IPS-15b (cell line): Measurements from ENCODE around the gene CYTH1.

Experiments used
- H3K27me3 ChIP-seq: one replicate; pipeline ENCODE4 v1.6.1; 2013; ENCODE audit warnings: low read length; ENCODE audit not compliant: control insufficient read depth, insufficient read depth
- H3K36me3 ChIP-seq: one replicate; pipeline ENCODE4 v1.6.1; 2013; ENCODE audit warnings: low read length; ENCODE audit not compliant: control insufficient read depth, insufficient read depth
- H3K4me1 ChIP-seq: one replicate; pipeline ENCODE4 v1.6.1; 2013; ENCODE audit warnings: mild to moderate bottlenecking, low read length; ENCODE audit not compliant: control insufficient read depth, insufficient read depth
- H3K4me3 ChIP-seq: one replicate; pipeline ENCODE4 v1.5.1; 2013; ENCODE audit warnings: low read depth, low read length
- H3K9ac ChIP-seq: one replicate; pipeline ENCODE4 v1.6.1; 2013; ENCODE audit warnings: low read depth, mild to moderate bottlenecking, low read length
- H3K9me3 ChIP-seq: one replicate; pipeline ENCODE4 v1.6.1; 2013; ENCODE audit warnings: mild to moderate bottlenecking, low read length; ENCODE audit not compliant: control insufficient read depth, insufficient read depth

CYTH1 gene

DNA sequence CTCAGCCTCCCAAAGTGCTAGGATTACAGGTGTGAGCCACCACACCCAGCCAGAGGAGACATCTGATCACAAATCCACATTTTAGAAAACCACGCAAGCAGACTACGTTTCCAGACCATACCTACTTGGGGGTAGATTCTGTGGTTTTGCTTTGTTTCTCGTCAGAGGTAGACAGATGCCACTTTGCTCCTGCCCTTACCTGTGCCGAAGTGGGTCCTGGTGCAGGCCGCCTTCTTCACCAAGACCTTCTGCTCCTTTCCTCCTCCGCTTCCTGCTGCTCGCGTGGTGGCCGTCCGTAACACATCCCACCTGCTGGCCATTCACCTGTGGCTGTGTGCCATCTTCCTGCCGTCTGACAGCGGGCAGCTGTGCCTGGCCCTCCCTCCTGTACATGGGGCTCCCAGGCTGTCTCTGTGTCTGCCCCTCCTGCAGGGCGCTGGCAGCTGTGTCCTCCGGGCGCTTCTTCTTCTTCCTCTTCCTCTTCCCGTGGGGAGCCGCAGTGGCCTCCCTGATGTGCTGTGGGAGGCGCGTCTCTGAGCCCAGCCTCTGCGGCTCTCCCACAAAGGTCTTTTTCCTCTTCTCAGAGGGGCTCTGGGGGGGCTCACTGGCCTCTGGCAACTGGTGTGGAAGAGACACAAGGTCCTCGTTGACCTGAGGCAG is 21.2 kb upstream of the CYTH1 start:
- Histone ChIP-seq H3K27me3 (no peaks in the 10 kb centered on the region), H3K4me3 (no peak overlapping the region), H3K9ac (no peak overlapping the region), H3K9me3 (no peaks in the 10 kb centered on the region), H3K4me1 (no peaks in the 10 kb centered on the region), H3K36me3 (peaks cover 71% of the 10 kb centered on the region)

DNA sequence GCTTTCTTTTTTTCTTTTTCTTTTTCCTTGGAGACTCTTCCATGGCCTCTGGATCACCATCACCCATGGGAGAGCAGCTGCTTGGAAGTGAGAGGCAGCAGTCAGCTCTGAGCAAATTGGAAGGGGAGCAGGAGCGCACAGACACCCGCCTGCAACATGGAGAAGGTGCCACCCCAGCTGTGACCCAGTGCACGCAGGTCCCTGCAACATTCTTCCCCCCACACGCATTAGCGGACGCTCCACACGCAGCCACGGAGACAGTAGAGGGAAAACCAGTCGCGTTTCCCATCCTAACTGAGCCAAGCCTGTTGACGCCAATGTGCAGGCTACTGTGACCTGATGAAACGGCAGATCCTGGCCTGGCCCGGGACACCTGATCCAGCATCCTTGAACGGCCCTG is 20.4 kb upstream of the CYTH1 start:
- Histone ChIP-seq H3K4me1 (no peaks in the 10 kb centered on the region), H3K4me3 (no peak overlapping the region), H3K36me3 (peaks cover 71% of the 10 kb centered on the region), H3K9me3 (no peaks in the 10 kb centered on the region), H3K9ac (no peak overlapping the region), H3K27me3 (no peaks in the 10 kb centered on the region)

DNA sequence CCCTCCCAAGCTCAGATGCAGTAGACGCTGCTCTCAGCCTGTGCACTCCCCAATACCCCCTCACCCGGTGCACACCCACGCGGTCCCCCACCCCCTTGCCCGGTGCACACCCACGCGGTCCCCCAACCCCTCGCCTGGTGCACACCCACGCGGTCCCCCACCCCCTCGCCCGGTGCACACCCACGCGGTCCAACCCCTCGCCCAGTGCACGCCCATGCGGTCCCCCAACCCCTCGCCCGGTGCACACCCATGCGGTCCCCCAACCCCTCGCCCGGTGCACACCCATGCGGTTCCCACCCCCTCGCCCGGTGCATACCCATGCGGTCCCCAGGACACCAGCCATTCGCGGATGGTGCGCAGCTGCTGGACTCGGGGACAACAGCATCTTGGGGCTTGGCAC is 19.9 kb upstream of the CYTH1 start:
- Histone ChIP-seq H3K9me3 (no peaks in the 10 kb centered on the region), H3K36me3 (peaks cover 71% of the 10 kb centered on the region), H3K4me3 (no peak overlapping the region), H3K4me1 (no peaks in the 10 kb centered on the region), H3K27me3 (no peaks in the 10 kb centered on the region), H3K9ac (no peak overlapping the region)

DNA sequence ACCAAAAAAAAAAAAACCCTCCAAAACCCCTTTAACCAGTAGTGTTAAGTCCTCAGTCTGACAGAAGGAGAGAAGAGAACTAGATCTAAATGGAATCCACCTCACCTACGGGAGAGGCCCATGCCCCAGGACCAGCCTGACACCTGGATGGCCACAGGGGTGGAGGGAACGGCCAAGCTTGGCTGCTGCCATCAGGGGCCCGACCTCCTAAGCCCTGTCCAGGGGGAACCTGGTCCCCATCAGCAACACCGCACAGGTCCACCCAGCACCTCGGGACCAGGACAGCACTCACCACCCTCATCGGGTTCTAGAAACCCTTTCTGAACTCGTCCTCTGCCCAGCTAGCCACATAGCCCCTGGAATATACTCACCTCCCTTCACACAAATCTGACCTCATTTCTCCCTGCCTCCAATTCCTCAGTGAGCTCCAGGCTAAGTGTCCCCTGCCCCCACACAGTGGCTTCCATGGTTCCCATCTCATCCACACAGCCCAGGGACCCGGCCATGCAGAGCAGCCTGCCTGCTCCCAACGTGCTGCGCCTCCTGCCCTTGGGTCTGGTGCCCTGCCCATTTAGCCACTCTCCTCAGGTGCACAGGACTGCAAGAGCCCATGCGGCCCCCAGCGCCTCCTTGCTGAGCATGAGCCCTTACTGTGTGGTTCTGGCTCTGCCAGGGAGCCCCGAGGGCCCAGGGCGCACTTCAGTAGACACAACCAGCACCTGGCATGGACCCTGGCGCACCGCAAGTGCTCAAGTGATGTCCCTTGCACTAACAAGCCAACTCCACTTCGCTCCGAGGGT is 18.3 kb upstream of the CYTH1 start:
- Histone ChIP-seq H3K4me3 (no peak overlapping the region), H3K9me3 (no peaks in the 10 kb centered on the region), H3K36me3 (peaks cover 72% of the 10 kb centered on the region), H3K4me1 (no peaks in the 10 kb centered on the region), H3K27me3 (no peaks in the 10 kb centered on the region), H3K9ac (no peak overlapping the region)

DNA sequence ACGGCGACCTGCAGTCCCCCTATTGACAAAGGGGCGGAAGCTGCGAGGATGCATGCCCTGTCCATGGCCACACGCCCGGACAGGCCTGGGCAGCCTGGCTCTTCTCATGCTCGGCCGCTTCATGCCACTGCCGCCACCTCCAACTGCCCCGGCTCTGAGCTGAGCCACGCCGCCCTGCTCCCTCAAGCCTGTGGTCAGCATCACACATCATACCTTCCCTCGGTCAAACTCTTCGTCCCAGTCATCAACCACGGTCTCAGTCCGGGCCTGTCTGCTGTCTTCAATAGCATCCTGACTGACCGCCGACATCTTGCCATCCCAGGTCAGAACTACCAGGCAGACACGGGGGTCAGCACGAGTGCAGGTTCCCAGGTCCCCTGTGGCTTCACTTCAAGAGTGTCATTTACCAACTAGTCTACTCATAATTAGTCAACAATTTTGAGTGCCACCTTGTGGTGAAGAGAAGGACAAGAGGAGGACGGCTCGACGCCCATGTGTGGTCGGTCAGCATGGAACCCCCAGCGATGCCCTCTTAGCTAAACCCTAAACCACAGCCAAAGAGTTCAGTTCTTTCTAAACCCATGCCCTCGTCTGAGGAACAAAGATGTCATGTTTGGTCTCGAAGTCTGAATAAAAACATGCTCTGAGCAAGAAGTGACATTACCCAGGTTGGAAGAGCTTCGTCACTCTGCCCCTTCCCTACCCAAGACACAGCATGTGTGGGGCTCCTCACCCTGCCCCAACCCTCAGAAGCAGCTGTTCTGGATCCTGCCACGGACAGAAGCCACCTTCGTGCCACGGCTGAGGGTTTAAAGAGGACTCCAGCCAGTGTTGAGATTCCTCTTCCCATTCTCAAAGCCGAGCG is 16.9 kb upstream of the CYTH1 start:
- peaks cover 70% of the 10 kb centered on the region for H3K36me3 ChIP-seq
- no peak overlapping the region for H3K9ac ChIP-seq
- H3K4me3 ChIP-seq, result no peak overlapping the region
- H3K4me1 ChIP-seq, result no peaks in the 10 kb centered on the region
- no peaks in the 10 kb centered on the region for H3K27me3 ChIP-seq
- no peaks in the 10 kb centered on the region for H3K9me3 ChIP-seq

DNA sequence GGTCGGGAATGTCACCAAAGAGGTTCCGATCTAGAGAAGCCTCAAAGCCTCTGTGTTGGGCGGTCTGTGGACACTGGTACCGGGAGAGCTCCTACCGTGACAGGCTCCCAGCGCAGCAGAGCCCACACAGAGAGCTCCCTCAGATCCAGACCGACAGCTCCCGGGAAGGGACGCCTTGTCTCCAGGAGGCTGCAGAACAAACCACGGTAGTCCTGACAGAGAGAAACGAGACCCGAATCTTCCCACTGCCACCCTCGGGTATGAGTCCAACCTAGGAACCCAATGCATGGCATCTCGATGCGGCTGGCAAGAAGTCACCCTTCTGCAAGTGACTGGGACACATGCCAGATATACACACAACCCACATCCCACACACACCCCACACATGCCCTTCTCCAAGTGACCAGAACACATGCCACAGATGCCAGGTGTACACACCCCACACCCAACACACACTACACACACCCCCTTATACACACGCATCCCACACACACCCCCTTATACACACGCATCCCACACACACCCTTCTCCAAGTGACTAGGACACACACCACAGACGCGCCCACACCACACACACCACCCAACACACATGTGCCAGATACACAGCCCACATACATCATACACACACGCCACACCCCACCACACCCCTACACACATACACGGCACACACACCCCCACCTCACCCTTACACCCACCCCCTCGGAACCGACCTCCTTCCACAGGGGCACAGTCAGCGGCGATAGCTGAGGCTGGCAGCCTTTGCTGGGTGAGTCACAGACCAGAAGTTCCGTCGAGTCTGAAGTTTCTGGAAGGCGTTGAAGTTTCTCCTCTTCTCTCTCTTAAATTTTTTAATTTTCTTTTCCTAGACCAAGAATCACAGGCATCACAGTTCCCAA is 15.9 kb upstream of the CYTH1 start:
- Histone ChIP-seq H3K9ac (no peak overlapping the region), H3K36me3 (peaks cover 62% of the 10 kb centered on the region), H3K4me3 (no peak overlapping the region), H3K9me3 (no peaks in the 10 kb centered on the region), H3K27me3 (no peaks in the 10 kb centered on the region), H3K4me1 (no peaks in the 10 kb centered on the region)

DNA sequence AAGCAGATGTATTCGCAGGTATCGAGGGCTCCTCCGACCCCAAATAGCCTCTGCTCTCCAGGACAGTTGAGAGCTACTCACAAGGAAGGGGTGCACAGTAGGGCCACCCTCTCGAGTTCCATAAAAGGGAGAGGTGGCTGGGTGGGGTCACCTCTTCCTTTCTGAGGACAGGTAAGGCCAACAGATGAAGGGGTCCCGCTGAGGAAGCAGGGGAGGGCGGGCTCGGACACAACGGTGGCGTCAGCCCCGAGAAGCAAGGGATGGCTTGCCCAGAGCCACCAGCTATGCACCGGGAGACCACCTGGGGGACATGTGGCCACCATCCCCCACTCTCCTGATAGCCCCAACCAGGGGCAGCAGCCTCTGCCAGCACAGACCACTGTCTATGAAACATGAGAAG is 15.1 kb upstream of the CYTH1 start:
- H3K4me1 ChIP-seq, result no peaks in the 10 kb centered on the region
- H3K36me3 ChIP-seq, result peaks cover 58% of the 10 kb centered on the region
- no peak overlapping the region for H3K9ac ChIP-seq
- no peak overlapping the region for H3K4me3 ChIP-seq
- H3K9me3 ChIP-seq, result no peaks in the 10 kb centered on the region
- no peaks in the 10 kb centered on the region for H3K27me3 ChIP-seq

DNA sequence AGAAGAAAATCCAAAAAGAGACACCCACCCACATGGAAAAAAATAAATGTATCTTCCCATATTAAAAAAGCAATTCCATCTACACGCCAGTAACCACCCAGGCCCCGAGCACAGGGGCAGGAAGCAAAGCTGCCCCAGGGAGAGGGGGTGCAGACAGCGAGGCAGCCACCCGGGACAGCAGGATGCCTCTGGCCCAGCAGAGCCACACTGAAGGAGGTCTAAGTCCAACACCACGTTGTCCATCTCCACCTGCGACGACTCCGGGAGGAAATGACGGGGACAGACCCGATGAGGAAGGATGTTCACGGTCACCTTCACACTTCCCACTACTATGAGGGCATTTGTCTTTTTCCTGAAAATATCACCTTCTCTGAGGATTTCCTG is 14.4 kb upstream of the CYTH1 start:
- Histone ChIP-seq H3K9ac (no peak overlapping the region), H3K9me3 (no peaks in the 10 kb centered on the region), H3K27me3 (no peaks in the 10 kb centered on the region), H3K4me3 (no peak overlapping the region), H3K4me1 (no peaks in the 10 kb centered on the region), H3K36me3 (peaks cover 55% of the 10 kb centered on the region)

DNA sequence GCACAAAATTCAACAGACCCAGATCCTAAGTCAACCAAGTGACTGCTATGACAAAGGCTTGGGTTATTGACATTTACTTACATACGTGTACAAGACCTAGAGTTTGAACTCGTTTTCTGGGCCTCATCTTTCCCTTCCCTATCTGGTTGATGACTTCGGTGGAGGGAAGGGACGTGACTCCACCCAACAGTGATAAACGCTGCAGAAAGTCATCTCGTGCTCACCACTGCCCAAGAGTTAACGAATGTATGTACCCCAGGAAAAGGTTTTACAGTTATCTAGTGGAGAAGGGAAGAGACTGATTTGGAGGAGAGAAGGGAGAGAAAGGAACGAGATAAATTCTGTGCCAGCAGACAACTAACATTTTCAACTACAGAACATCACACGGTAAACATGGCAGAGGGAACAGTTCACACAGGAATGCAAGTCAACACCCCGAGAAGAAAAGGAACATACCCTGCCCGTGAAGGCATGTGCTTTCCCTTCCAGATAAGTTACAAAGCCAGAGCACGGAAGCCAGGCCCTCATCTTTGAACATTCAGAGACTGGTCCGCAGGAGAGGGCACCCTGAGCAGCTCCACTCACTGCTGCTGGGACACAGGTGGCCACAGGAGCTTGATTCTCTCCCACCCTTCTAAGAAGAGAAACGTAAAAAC is 13.9 kb upstream of the CYTH1 start:
- peaks cover 51% of the 10 kb centered on the region for H3K36me3 ChIP-seq
- H3K9ac ChIP-seq, result no peak overlapping the region

DNA sequence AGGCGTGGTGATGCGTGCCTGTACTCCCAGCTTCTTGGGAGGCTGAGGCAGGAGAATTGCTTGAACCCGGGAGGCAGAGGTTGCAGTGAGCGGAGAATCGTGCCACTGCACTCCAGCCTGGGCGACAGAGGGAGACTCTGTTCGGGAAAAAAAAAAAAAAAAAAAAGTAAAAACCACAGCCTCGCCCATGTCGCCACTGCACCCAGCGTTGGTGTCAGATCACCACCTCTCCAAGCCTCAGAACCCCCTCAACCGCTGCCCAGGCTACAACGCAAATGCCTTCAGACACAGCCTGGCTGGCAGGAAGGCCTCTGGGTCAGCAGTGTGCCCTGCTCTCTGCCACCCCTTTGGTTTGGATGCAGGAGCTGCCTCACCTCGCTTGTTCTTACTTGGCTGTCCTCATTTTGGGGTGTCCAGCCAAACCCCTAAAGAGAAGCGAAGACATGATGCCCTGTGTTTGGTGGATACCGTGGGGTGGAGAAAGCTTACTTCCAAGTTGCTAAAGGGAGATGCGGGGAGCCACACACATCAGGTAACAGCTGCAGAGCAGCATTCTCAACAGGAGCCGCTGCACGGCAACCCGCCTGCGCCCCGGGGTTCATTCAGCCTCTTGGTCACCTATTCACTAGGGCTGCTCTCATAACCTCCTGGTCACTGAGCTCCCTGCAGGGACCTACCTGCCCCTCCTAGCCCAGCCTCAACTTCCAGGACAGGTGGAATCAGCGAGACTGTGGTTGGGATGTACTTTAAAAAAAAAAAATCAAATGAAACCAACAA is 13.0 kb upstream of the CYTH1 start:
- peaks cover 47% of the 10 kb centered on the region for H3K36me3 ChIP-seq
- no peaks in the 10 kb centered on the region for H3K27me3 ChIP-seq
- H3K9ac ChIP-seq, result no peak overlapping the region
- H3K9me3 ChIP-seq, result no peaks in the 10 kb centered on the region
- H3K4me1 ChIP-seq, result no peaks in the 10 kb centered on the region
- no peak overlapping the region for H3K4me3 ChIP-seq

More for the DNA sequence above, 13.9 kb upstream of the CYTH1 start:
- Histone ChIP-seq H3K9me3 (no peaks in the 10 kb centered on the region), H3K4me3 (no peak overlapping the region), H3K27me3 (no peaks in the 10 kb centered on the region), H3K4me1 (no peaks in the 10 kb centered on the region)
